SK-N-SH treated with all-trans-retinoic acid at 6 μM for 48 hours (cell line): ENCODE measurements around the gene MEI1.
A peak's percentile ranks its signal among the peaks of the same experiment; 100 is the strongest.
"Not testable (repeated sequence)": the region's sequence is repeated elsewhere in the genome, so short reads cannot be mapped to it uniquely, and the experiment has no call there.

Source experiments
- ATAC-seq: fragments of 200-7000 bp; cut with Tn5 transposase; 3 replicates; pipeline ENCODE4 v1.9.1; 2020; ENCODE audit warnings: mild to moderate bottlenecking, moderate library complexity
- ARNTL ChIP-seq: fragments of 450-650 bp; formaldehyde crosslinking; IDR thresholded peaks from 2 replicates; pipeline ENCODE4 v1.5.0; 2020; ENCODE audit warnings: low read depth, mild to moderate bottlenecking, moderate library complexity, borderline replicate concordance
- BACH2 ChIP-seq: fragments of 250-450 bp; sonication (Bioruptor Pico); IDR thresholded peaks from 2 replicates; pipeline ENCODE4 v1.9.0; 2021; ENCODE audit warnings: mild to moderate bottlenecking, borderline replicate concordance
- ESRRG ChIP-seq: fragments of 250-450 bp; sonication (Bioruptor Pico); IDR thresholded peaks from 2 replicates; pipeline ENCODE4 v1.6.1; 2021; ENCODE audit warnings: mild to moderate bottlenecking
- GLIS3 ChIP-seq: fragments of 250-450 bp; sonication (Bioruptor Pico); IDR thresholded peaks from 2 replicates; pipeline ENCODE4 v1.5.0; 2020; ENCODE audit warnings: mild to moderate bottlenecking, moderate library complexity
- ISL1 ChIP-seq: fragments of 250-450 bp; sonication (Bioruptor Pico); IDR thresholded peaks from 2 replicates; pipeline ENCODE4 v2.1.2; 2022; ENCODE audit warnings: mild to moderate bottlenecking, moderate library complexity
- OSR1 ChIP-seq: fragments of 250-450 bp; sonication (Bioruptor Pico); IDR thresholded peaks from 2 replicates; pipeline ENCODE4 v1.8.0; 2022; ENCODE audit warnings: moderate library complexity, mild to moderate bottlenecking, inconsistent platforms
- PPARA ChIP-seq: fragments of 250-450 bp; sonication (Bioruptor Pico); IDR thresholded peaks from 2 replicates; pipeline ENCODE4 v1.5.0; 2020; ENCODE audit warnings: mild to moderate bottlenecking, borderline replicate concordance
- RARB ChIP-seq: fragments of 250-450 bp; sonication (Bioruptor Pico); IDR thresholded peaks from 2 replicates; pipeline ENCODE4 v1.8.0; 2021; ENCODE audit warnings: mild to moderate bottlenecking, moderate library complexity
- SNAI2 ChIP-seq: fragments of 250-450 bp; sonication (Bioruptor Pico); IDR thresholded peaks from 2 replicates; pipeline ENCODE4 v1.5.0; 2020; ENCODE audit warnings: mild to moderate bottlenecking, moderate library complexity
- TCF4 ChIP-seq: fragments of 250-450 bp; sonication (Bioruptor Pico); IDR thresholded peaks from 2 replicates; pipeline ENCODE4 v1.8.0; 2021; ENCODE audit warnings: mild to moderate bottlenecking, moderate library complexity, borderline replicate concordance
- TOX ChIP-seq: fragments of 250-450 bp; sonication (Bioruptor Pico); IDR thresholded peaks from 2 replicates; pipeline ENCODE4 v1.8.0; 2021; ENCODE audit warnings: mild to moderate bottlenecking, moderate library complexity, borderline replicate concordance
- ZFP3 ChIP-seq: fragments of 250-450 bp; sonication (Bioruptor Pico); IDR thresholded peaks from 2 replicates; pipeline ENCODE4 v1.5.0; 2020; ENCODE audit warnings: mild to moderate bottlenecking, moderate library complexity
- ZFP30 ChIP-seq: fragments of 450-650 bp; formaldehyde crosslinking; IDR thresholded peaks from 2 replicates; pipeline ENCODE4 v1.5.0; 2022; ENCODE audit warnings: mild to moderate bottlenecking, moderate library complexity
- ZNF565 ChIP-seq: fragments of 450-650 bp; formaldehyde crosslinking; conservative IDR thresholded peaks from 2 replicates; pipeline ENCODE4 v1.5.0; 2020; ENCODE audit warnings: low read depth, mild to moderate bottlenecking, moderate library complexity
- ZNF70 ChIP-seq: fragments of 450-650 bp; formaldehyde crosslinking; IDR thresholded peaks from 2 replicates; pipeline ENCODE4 v1.5.0; 2020; ENCODE audit warnings: mild to moderate bottlenecking, moderate library complexity
- ZNF8 ChIP-seq: fragments of 450-650 bp; formaldehyde crosslinking; IDR thresholded peaks from 2 replicates; pipeline ENCODE4 v1.5.0; 2020; ENCODE audit warnings: mild to moderate bottlenecking, moderate library complexity
- TF ChIP-seq, protein P1 (sequence below): fragments of 250-450 bp; sonication (Bioruptor Pico); IDR thresholded peaks from 2 replicates; pipeline ENCODE4 v1.5.1; 2021; ENCODE audit warnings: mild to moderate bottlenecking, moderate library complexity
- TF ChIP-seq, protein P2 (sequence below): fragments of 250-450 bp; sonication (Bioruptor Pico); IDR thresholded peaks from 2 replicates; pipeline ENCODE4 v1.5.0; 2020; ENCODE audit warnings: mild to moderate bottlenecking, moderate library complexity
- TF ChIP-seq, protein P3 (sequence below): fragments of 250-450 bp; sonication (Bioruptor Pico); IDR thresholded peaks from 2 replicates; pipeline ENCODE4 v1.5.1; 2020; ENCODE audit warnings: low read depth, mild to moderate bottlenecking, moderate library complexity
- TF ChIP-seq, protein P4 (sequence below): fragments of 250-450 bp; sonication (Bioruptor Pico); IDR thresholded peaks from 2 replicates; pipeline ENCODE4 v1.8.0; 2020; ENCODE audit warnings: mild to moderate bottlenecking, moderate library complexity, borderline replicate concordance
- TF ChIP-seq, protein P5 (sequence below): fragments of 250-450 bp; sonication (Bioruptor Pico); IDR thresholded peaks from 2 replicates; pipeline ENCODE4 v1.8.0; 2021; ENCODE audit warnings: low read depth, mild to moderate bottlenecking, moderate library complexity, borderline replicate concordance

MEI1 gene

DNA sequence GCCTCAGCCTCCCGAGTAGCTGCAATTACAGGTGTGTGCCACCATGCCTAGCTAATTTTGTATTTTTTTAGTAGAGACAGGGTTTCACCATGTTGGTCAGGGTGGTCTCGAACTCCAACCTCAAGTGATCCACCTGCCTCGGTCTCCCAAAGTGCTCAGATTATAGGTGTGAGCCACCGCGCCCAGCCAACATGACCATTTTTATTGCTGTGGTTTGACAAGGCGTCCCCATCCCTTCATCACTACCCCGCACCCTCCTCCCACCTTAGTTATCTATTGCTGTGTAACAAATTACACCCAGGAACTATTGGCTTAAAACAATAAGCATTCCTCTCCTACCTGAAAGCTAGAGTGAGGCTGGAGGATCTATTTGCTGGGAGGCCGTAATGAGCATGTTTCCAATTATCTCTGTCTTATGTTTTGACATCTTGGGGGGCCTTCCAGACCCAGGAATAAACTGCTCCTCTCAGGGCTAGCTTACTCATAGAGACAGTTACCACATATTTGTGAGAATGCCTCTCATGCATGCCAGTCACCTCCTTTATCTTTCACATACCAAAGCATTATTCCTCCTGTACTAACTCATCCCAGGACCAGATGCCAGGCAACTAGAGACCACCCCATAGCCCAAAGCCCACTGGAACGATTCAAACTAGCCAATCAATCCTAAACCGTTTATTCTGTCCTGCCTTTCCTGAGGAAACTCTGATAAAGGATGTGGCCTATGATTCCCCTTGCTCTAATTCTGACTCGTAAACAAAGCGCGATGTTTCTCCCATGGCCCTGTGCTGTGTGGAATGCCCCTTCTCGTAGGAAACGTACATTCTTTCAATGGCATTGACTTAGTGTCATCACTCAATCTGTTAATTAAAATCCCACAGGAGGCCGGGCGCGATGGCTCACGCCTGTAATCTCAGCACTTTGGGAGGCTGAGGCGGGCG, 30.1 kb upstream of the MEI1 start:
- TF ChIP-seq SNAI2 = no peak
- TF ChIP-seq ISL1 = no peak
- TF ChIP-seq, protein P1, sequence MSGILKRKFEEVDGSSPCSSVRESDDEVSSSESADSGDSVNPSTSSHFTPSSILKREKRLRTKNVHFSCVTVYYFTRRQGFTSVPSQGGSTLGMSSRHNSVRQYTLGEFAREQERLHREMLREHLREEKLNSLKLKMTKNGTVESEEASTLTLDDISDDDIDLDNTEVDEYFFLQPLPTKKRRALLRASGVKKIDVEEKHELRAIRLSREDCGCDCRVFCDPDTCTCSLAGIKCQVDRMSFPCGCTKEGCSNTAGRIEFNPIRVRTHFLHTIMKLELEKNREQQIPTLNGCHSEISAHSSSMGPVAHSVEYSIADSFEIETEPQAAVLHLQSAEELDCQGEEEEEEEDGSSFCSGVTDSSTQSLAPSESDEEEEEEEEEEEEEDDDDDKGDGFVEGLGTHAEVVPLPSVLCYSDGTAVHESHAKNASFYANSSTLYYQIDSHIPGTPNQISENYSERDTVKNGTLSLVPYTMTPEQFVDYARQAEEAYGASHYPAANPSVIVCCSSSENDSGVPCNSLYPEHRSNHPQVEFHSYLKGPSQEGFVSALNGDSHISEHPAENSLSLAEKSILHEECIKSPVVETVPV (CRISPR knock-in tag) = no peak
- no peak for TF ChIP-seq ESRRG (CRISPR knock-in tag)
- no peak for TF ChIP-seq ZNF565 (CRISPR knock-in tag)
- TF ChIP-seq, protein P2, sequence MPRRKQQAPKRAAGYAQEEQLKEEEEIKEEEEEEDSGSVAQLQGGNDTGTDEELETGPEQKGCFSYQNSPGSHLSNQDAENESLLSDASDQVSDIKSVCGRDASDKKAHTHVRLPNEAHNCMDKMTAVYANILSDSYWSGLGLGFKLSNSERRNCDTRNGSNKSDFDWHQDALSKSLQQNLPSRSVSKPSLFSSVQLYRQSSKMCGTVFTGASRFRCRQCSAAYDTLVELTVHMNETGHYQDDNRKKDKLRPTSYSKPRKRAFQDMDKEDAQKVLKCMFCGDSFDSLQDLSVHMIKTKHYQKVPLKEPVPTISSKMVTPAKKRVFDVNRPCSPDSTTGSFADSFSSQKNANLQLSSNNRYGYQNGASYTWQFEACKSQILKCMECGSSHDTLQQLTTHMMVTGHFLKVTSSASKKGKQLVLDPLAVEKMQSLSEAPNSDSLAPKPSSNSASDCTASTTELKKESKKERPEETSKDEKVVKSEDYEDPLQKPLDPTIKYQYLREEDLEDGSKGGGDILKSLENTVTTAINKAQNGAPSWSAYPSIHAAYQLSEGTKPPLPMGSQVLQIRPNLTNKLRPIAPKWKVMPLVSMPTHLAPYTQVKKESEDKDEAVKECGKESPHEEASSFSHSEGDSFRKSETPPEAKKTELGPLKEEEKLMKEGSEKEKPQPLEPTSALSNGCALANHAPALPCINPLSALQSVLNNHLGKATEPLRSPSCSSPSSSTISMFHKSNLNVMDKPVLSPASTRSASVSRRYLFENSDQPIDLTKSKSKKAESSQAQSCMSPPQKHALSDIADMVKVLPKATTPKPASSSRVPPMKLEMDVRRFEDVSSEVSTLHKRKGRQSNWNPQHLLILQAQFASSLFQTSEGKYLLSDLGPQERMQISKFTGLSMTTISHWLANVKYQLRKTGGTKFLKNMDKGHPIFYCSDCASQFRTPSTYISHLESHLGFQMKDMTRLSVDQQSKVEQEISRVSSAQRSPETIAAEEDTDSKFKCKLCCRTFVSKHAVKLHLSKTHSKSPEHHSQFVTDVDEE (CRISPR knock-in tag) = no peak
- TF ChIP-seq RARB (CRISPR knock-in tag) = no peak
- no peak for TF ChIP-seq ZNF8 (CRISPR knock-in tag)
- TF ChIP-seq, all 23 proteins: peak for 0
- peak; percentile 53 for ATAC-seq

DNA sequence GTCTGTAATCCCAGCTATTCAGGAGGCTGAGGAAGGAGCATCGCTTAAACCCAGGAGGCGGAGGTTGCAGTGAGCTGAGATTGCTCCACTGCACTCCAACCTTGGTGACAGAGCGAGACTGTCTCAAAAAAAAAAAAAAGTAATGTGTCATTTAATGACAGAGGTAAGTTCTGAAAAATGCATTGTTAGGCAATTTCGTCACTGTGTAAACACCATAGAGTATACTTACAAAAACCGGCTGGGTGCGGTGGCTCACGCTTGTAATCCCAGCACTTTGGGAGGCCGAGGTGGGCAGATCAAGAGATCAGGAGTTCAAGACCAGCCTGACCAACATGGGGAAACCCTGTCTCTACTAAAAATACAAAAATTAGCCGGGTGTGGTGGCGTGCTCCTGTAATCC, 27.2 kb upstream of the MEI1 start:
- ATAC-seq = not testable (repeated sequence)

DNA sequence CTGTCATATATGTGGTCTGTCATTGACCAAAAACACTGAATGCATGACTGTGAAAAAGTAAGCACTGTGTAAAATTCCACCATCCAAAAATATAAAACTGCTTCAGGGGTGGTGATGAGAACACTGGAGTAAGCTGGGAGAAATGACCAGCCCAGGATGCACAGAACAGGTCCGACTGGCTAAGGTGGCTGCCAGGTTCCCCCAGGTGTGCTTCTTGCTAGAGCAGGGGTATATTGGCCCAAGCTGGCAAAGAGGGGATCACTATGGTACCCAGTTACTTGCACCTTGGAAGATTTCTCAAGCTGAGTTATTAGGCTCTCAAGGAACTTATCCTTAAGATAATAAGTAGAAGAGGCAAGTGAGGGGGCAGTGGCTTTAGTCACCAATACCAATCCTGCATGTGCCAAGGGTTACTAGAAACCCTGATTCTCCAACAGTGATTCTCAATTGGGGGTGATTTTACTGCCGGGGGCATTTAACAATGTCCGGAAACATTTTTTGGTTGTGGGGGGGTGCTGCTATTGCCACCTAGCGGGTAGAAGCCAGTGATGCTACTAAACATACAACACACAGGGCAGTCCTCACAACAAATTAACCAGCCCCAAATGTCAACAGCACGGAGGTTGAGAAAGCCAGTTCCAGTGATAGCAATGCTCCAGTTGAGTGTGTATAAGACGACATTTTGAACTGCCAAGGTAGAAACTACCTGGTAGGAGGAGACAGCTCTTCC, 26.4 kb upstream of the MEI1 start:
- no peak for ATAC-seq
- TF ChIP-seq, protein P2 (CRISPR knock-in tag) = no peak
- TF ChIP-seq, protein P3, sequence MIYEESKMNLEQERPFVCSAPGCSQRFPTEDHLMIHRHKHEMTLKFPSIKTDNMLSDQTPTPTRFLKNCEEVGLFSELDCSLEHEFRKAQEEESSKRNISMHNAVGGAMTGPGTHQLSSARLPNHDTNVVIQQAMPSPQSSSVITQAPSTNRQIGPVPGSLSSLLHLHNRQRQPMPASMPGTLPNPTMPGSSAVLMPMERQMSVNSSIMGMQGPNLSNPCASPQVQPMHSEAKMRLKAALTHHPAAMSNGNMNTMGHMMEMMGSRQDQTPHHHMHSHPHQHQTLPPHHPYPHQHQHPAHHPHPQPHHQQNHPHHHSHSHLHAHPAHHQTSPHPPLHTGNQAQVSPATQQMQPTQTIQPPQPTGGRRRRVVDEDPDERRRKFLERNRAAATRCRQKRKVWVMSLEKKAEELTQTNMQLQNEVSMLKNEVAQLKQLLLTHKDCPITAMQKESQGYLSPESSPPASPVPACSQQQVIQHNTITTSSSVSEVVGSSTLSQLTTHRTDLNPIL (CRISPR knock-in tag) = no peak
- TF ChIP-seq, protein P1 (CRISPR knock-in tag) = no peak
- TF ChIP-seq, protein P4, sequence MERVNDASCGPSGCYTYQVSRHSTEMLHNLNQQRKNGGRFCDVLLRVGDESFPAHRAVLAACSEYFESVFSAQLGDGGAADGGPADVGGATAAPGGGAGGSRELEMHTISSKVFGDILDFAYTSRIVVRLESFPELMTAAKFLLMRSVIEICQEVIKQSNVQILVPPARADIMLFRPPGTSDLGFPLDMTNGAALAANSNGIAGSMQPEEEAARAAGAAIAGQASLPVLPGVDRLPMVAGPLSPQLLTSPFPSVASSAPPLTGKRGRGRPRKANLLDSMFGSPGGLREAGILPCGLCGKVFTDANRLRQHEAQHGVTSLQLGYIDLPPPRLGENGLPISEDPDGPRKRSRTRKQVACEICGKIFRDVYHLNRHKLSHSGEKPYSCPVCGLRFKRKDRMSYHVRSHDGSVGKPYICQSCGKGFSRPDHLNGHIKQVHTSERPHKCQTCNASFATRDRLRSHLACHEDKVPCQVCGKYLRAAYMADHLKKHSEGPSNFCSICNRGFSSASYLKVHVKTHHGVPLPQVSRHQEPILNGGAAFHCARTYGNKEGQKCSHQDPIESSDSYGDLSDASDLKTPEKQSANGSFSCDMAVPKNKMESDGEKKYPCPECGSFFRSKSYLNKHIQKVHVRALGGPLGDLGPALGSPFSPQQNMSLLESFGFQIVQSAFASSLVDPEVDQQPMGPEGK = no peak
- TF ChIP-seq ISL1 (no peak), GLIS3 (CRISPR knock-in tag) (no peak), PPARA (no peak), RARB (CRISPR knock-in tag) (no peak), ZFP30 (CRISPR knock-in tag) (no peak), TOX (no peak), ESRRG (CRISPR knock-in tag) (no peak), BACH2 (CRISPR knock-in tag) (no peak), OSR1 (CRISPR knock-in tag) (no peak), TCF4 (CRISPR knock-in tag) (no peak), ARNTL (CRISPR knock-in tag) (no peak), ZNF565 (CRISPR knock-in tag) (no peak), ZFP3 (no peak), ZNF70 (CRISPR knock-in tag) (no peak), ZNF8 (CRISPR knock-in tag) (no peak)
- TF ChIP-seq, protein P5, sequence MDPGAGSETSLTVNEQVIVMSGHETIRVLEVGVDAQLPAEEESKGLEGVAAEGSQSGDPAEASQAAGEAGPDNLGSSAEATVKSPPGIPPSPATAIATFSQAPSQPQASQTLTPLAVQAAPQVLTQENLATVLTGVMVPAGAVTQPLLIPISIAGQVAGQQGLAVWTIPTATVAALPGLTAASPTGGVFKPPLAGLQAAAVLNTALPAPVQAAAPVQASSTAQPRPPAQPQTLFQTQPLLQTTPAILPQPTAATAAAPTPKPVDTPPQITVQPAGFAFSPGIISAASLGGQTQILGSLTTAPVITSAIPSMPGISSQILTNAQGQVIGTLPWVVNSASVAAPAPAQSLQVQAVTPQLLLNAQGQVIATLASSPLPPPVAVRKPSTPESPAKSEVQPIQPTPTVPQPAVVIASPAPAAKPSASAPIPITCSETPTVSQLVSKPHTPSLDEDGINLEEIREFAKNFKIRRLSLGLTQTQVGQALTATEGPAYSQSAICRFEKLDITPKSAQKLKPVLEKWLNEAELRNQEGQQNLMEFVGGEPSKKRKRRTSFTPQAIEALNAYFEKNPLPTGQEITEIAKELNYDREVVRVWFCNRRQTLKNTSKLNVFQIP = no peak
